Activated naive CD8-positive, alpha-beta T cell treated with anti-CD3 and anti-CD28 coated beads, Interleukin-2, amount 50 U/mL, for 16 hours (primary cell): ENCODE results near the gene MAP3K6.
"Not testable (repeated sequence)": the region's sequence is repeated elsewhere in the genome, so short reads cannot be mapped to it uniquely, and the experiment has no call there.

ENCODE experiments used
- DNase-seq: peaks from one replicate; pipeline ENCODE4 v3.0.0-alpha.2; 2020; ENCODE audit warnings: low read depth, low spot score

MAP3K6 gene

GRCh38 chr1:27366411-27367159 is at the start of gene MAP3K6:
Gene MAP3K6 (minus strand): TSS chr1:27366961. CDS start chr1:27366597, 364 bp downstream.
- DNase-seq = no peak

- DNase-seq = no peak
These were observed 47.3 kb upstream of the MAP3K6 start for GRCh38 chr1:27414091-27414490.

- DNase-seq = no peak
These were observed 46.2 kb upstream of the MAP3K6 start for GRCh38 chr1:27413004-27413403.

- no peak for DNase-seq
These were observed 45.7 kb upstream of the MAP3K6 start for GRCh38 chr1:27412502-27412901.

GRCh38 chr1:27410709-27411108 is 43.9 kb upstream of the MAP3K6 start:
- no peak for DNase-seq

- no peak for DNase-seq
These were observed 42.9 kb upstream of the MAP3K6 start for GRCh38 chr1:27409669-27410068.

GRCh38 chr1:27408151-27408550 is 41.4 kb upstream of the MAP3K6 start:
- no peak for DNase-seq

- not testable (repeated sequence) for DNase-seq
These were observed 40.0 kb upstream of the MAP3K6 start for GRCh38 chr1:27406791-27407190.

- no peak for DNase-seq
These were observed 39.6 kb upstream of the MAP3K6 start for GRCh38 chr1:27406362-27406680.

GRCh38 chr1:27405598-27406361 is 39.0 kb upstream of the MAP3K6 start:
- not testable (repeated sequence) for DNase-seq

- DNase-seq = no peak
These were observed 38.3 kb upstream of the MAP3K6 start for GRCh38 chr1:27405074-27405473.

- no peak for DNase-seq
These were observed 37.2 kb upstream of the MAP3K6 start for GRCh38 chr1:27403931-27404330.

- no peak for DNase-seq
These were observed 36.4 kb upstream of the MAP3K6 start for GRCh38 chr1:27403065-27403726.

GRCh38 chr1:27402349-27402754 is 35.6 kb upstream of the MAP3K6 start:
- DNase-seq = no peak

GRCh38 chr1:27400963-27401341 is 34.2 kb upstream of the MAP3K6 start:
- no peak for DNase-seq

GRCh38 chr1:27400082-27400962 is 33.6 kb upstream of the MAP3K6 start:
- no peak for DNase-seq

GRCh38 chr1:27399251-27400025 is 32.7 kb upstream of the MAP3K6 start:
- no peak for DNase-seq

- no peak for DNase-seq
These were observed 31.8 kb upstream of the MAP3K6 start for GRCh38 chr1:27398405-27399149.

- no peak for DNase-seq
These were observed 31.0 kb upstream of the MAP3K6 start for GRCh38 chr1:27397749-27398148.

GRCh38 chr1:27397110-27397509 is 30.3 kb upstream of the MAP3K6 start:
- no peak for DNase-seq
